CD14-positive monocyte (primary cell): ENCODE data around the gene RIMS3. TPM values are rescaled to one million over a fixed set of nuclear protein-coding genes. Genes with fewer than 3 reads are reported as not detected.

Experiments used
- DNase-seq, 3 donors: peaks; one replicate each; pipeline ENCODE4 v3.0.0-alpha.2; 2011 to 2022
- H2AFZ ChIP-seq: 2 replicates; pipeline ENCODE4 v1.6.0; 2012; ENCODE audit warnings: mild to moderate bottlenecking, low read depth, low read length, inconsistent platforms; ENCODE audit not compliant: insufficient read depth, poor library complexity, severe bottlenecking
- H3K27ac ChIP-seq, 2 donors: 1 replicate in 1 of 2; 2 replicates in 1 of 2; pipeline ENCODE4 v1.5.1; 2012 to 2013; ENCODE audit warnings: low read length in 2 of 2, control low read depth in 1 of 2, inconsistent platforms in 1 of 2, low read depth in 1 of 2, mild to moderate bottlenecking in 1 of 2
- H3K27me3 ChIP-seq, 2 donors: one replicate each; pipeline versions ENCODE4 v1.6.0 to v1.6.1; 2011 to 2013; ENCODE audit warnings: low read length in 2 of 2; ENCODE audit not compliant: control insufficient read depth in 2 of 2, insufficient read depth in 2 of 2
- H3K36me3 ChIP-seq, 2 donors: replicated peaks in 1 of 2; 1 replicate in 1 of 2; 2 replicates in 1 of 2; pipeline versions ENCODE4 v1.5.1 to v1.6.1; 2012 to 2013; ENCODE audit warnings: low read length in 2 of 2, control low read depth in 1 of 2, inconsistent platforms in 1 of 2, mild to moderate bottlenecking in 1 of 2; ENCODE audit not compliant: insufficient read depth in 2 of 2, control insufficient read depth in 1 of 2
- H3K4me1 ChIP-seq, 2 donors: 1 replicate in 1 of 2; 2 replicates in 1 of 2; pipeline versions ENCODE4 v1.5.1 to v1.6.1; 2012 to 2013; ENCODE audit warnings: low read length in 2 of 2, control low read depth in 1 of 2, inconsistent platforms in 1 of 2, mild to moderate bottlenecking in 1 of 2, moderate library complexity in 1 of 2; ENCODE audit not compliant: insufficient read depth in 2 of 2, control insufficient read depth in 1 of 2
- H3K4me2 ChIP-seq: replicated peaks from 2 replicates; pipeline ENCODE3; 2012; ENCODE audit warnings: low read length, moderate library complexity, mild to moderate bottlenecking; ENCODE audit not compliant: poor library complexity, severe bottlenecking; ENCODE audit errors: extremely low read depth
- H3K4me3 ChIP-seq, 3 experiments: fragments of 200-600 bp in 1 of 3; sonication (generic) in 1 of 3; replicated peaks in 1 of 3; 1 replicate in 2 of 3; 2 replicates in 1 of 3; pipeline ENCODE4 v1.5.1; 2011 to 2013; ENCODE audit warnings: low read length in 3 of 3, mild to moderate bottlenecking in 3 of 3, control low read depth in 2 of 3, low read depth in 2 of 3, inconsistent platforms in 1 of 3, moderate library complexity in 1 of 3
- H3K79me2 ChIP-seq: 2 replicates; pipeline ENCODE4 v1.6.0; 2012; ENCODE audit warnings: mild to moderate bottlenecking, control low read depth, inconsistent platforms, low read length, moderate library complexity; ENCODE audit not compliant: insufficient read depth
- H3K9ac ChIP-seq: 2 replicates; pipeline ENCODE4 v1.6.0; 2017; ENCODE audit warnings: low read length, mild to moderate bottlenecking; ENCODE audit not compliant: insufficient read depth, poor library complexity, severe bottlenecking
- H3K9me3 ChIP-seq, 2 donors: replicated peaks in 1 of 2; 1 replicate in 1 of 2; 2 replicates in 1 of 2; pipeline versions ENCODE4 v1.5.1 to v1.6.1; 2012 to 2013; ENCODE audit warnings: low read length in 2 of 2, control low read depth in 1 of 2; ENCODE audit not compliant: control insufficient read depth in 1 of 2, insufficient read depth in 1 of 2
- H4K20me1 ChIP-seq: 2 replicates; pipeline ENCODE4 v1.6.0; 2012; ENCODE audit warnings: mild to moderate bottlenecking, low read length, control low read depth, moderate library complexity; ENCODE audit not compliant: insufficient read depth
- H3K27ac Mint-ChIP-seq, 7 donors: one replicate each; pipeline ENCODE4 v1.8.0; 2020; ENCODE audit warnings: mild to moderate bottlenecking in 7 of 7, mixed read lengths in 7 of 7, moderate library complexity in 6 of 7, inconsistent platforms in 2 of 7
- H3K27me3 Mint-ChIP-seq, 3 donors: one replicate each; pipeline ENCODE4 v1.8.0; 2021 to 2022; ENCODE audit warnings: low read depth in 3 of 3, mild to moderate bottlenecking in 3 of 3, mixed read lengths in 3 of 3, moderate library complexity in 3 of 3, inconsistent platforms in 1 of 3
- H3K36me3 Mint-ChIP-seq, 2 donors: one replicate each; pipeline ENCODE4 v1.8.0; 2020; ENCODE audit warnings: mixed read lengths in 2 of 2, inconsistent platforms in 1 of 2, mild to moderate bottlenecking in 1 of 2
- H3K4me1 Mint-ChIP-seq: one replicate; pipeline ENCODE4 v1.8.0; 2020; ENCODE audit warnings: mild to moderate bottlenecking, mixed read lengths
- H3K4me3 Mint-ChIP-seq, 2 donors: one replicate each; pipeline ENCODE4 v1.8.0; 2020; ENCODE audit warnings: mild to moderate bottlenecking in 2 of 2, mixed read lengths in 2 of 2, moderate library complexity in 1 of 2
- H3K9me3 Mint-ChIP-seq, 7 donors: one replicate each; pipeline ENCODE4 v1.8.0; 2020 to 2022; ENCODE audit warnings: mixed read lengths in 7 of 7, mild to moderate bottlenecking in 6 of 7, moderate library complexity in 6 of 7, inconsistent platforms in 2 of 7
- CTCF ChIP-seq: fragments of 200-600 bp; IDR thresholded peaks from one replicate; pipeline ENCODE4 v1.8.0; 2022; ENCODE audit warnings: antibody characterized with exemption, mild to moderate bottlenecking
- WGBS: methylation state at CpG from one replicate; pipeline ENCODE4 v1.1.5; 2013; ENCODE audit warnings: missing lambda C conversion rate; ENCODE audit not compliant: insufficient coverage; 5-methylcytosine and 5-hydroxymethylcytosine counted together
- intact Hi-C, 2 donors: fragments of 100-400 bp; cut with micrococcal nuclease; formaldehyde crosslinking; loops; one replicate each; pipeline versions ENCODE4 v1.15.0 to v1.15.1; 2023
- polyA plus RNA-seq, 3 donors: library from polyadenylated mRNA; depleted of rRNA in 1 of 3; unstranded in 2 of 3; stranded (reverse) in 1 of 3; fragments of 300-500 nt in 2 of 3; fragments of >200 nt in 1 of 3; fragmentation: Illumina TruSeq in 2 of 3; gene quantifications; 1 replicate in 2 of 3; 2 replicates in 1 of 3; pipeline ENCODE4 v1.2.3, GENCODE V29; 2012 to 2021

Gene RIMS3
- polyA plus RNA-seq, 3 donors = 0.15 to 1.0 (median 0.26) TPM

GRCh38 chr1:40661678-40662077 lies 3.8 kb downstream of the RIMS3 start:
- Histone ChIP-seq H3K79me2 (no peaks in the 10 kb centered on the region), H3K4me1 (peaks cover 10 to 18% of the 10 kb centered on the region in 2 donors), H4K20me1 (no peaks in the 10 kb centered on the region), H3K4me3 (no peak overlapping the region), H3K36me3 (no peaks in the 10 kb centered on the region), H3K27ac (no peak overlapping the region), H2AFZ (no peak overlapping the region), H3K4me2 (no peak overlapping the region), H3K27me3 (peaks cover 0 to 4% of the 10 kb centered on the region in 2 donors), H3K9ac (no peak overlapping the region), H3K9me3 (no peaks in the 10 kb centered on the region)
- 100% methylated on average over 1 of the region's 5 CpGs for WGBS
- Mint-ChIP-seq H3K27me3 (peaks cover 2 to 6% (median 3%) of the 10 kb centered on the region in 3 donors), H3K4me3 (no peak overlapping the region), H3K4me1 (peaks cover 11% of the 10 kb centered on the region), H3K9me3 (no peaks in the 10 kb centered on the region), H3K27ac (no peak overlapping the region), H3K36me3 (no peaks in the 10 kb centered on the region)
- no peak for TF ChIP-seq CTCF
- DNase-seq = no peak
- intact Hi-C loops = no loop called here

GRCh38 chr1:40659649-40659947 lies 5.9 kb downstream of the RIMS3 start:
- no peak for TF ChIP-seq CTCF
- Histone ChIP-seq H2AFZ (no peak overlapping the region), H3K9me3 (no peaks in the 10 kb centered on the region), H3K4me2 (no peak overlapping the region), H3K36me3 (no peaks in the 10 kb centered on the region), H3K79me2 (no peaks in the 10 kb centered on the region), H4K20me1 (no peaks in the 10 kb centered on the region), H3K27ac (no peak overlapping the region), H3K4me3 (no peak overlapping the region), H3K27me3 (peaks cover 0 to under 1% of the 10 kb centered on the region in 2 donors), H3K9ac (no peak overlapping the region), H3K4me1 (peaks cover 0 to 1% of the 10 kb centered on the region in 2 donors)
- Mint-ChIP-seq H3K4me1 (no peaks in the 10 kb centered on the region), H3K9me3 (no peaks in the 10 kb centered on the region), H3K36me3 (no peaks in the 10 kb centered on the region), H3K4me3 (no peak overlapping the region), H3K27ac (no peak overlapping the region), H3K27me3 (peaks cover 4 to 6% (median 5%) of the 10 kb centered on the region in 3 donors)
- 79% methylated on average over 7 of the region's 7 CpGs for WGBS
- intact Hi-C loops = no loop called here
- DNase-seq = no peak
